K562 (cell line): ENCODE results near the gene ACHE. TPM values are rescaled to one million over a fixed set of nuclear protein-coding genes. Genes with fewer than 3 reads are reported as not detected.

ENCODE experiments used
- ATF1 ChIP-seq, 2 experiments: fragments of 450-650 bp in 1 of 2; IDR thresholded peaks; 2 replicates each; pipeline ENCODE4 v1.6.1; 2016; ENCODE audit warnings: missing compliant biosample characterization in 1 of 2, missing genetic modification characterization in 1 of 2
- ATF3 ChIP-seq, 2 experiments: fragments of 450-650 bp in 1 of 2; sonication (generic) in 1 of 2; formaldehyde crosslinking in 1 of 2; IDR thresholded peaks in 1 of 2; conservative IDR thresholded peaks in 1 of 2; 2 replicates each; pipeline versions ENCODE4 v1.6.1 to v1.8.1; 2016 to 2023; ENCODE audit warnings: mild to moderate bottlenecking in 2 of 2, moderate library complexity in 2 of 2, inconsistent platforms in 1 of 2, missing genetic modification reagents in 1 of 2
- CTCFL ChIP-seq: IDR thresholded peaks from 2 replicates; pipeline ENCODE4 v1.6.1; 2011; ENCODE audit warnings: borderline replicate concordance, low read depth, mild to moderate bottlenecking, moderate library complexity, low read length; ENCODE audit not compliant: insufficient read depth, poor library complexity, severe bottlenecking
- CXXC5 ChIP-seq: fragments of 250-450 bp; sonication (Bioruptor Pico); IDR thresholded peaks from 2 replicates; pipeline ENCODE4 v1.8.0; 2022; ENCODE audit warnings: inconsistent platforms, mild to moderate bottlenecking, moderate library complexity
- E2F5 ChIP-seq: sonication (generic); formaldehyde crosslinking; IDR thresholded peaks from 2 replicates; pipeline ENCODE4 v1.8.0; 2022; ENCODE audit warnings: mild to moderate bottlenecking, missing genetic modification reagents
- HDAC3 ChIP-seq: fragments of 450-650 bp; IDR thresholded peaks from 2 replicates; pipeline ENCODE4 v1.6.1; 2018; ENCODE audit warnings: borderline replicate concordance, mild to moderate bottlenecking, moderate library complexity; ENCODE audit not compliant: partially characterized antibody
- IFI16 ChIP-seq: fragments of 250-450 bp; sonication (Bioruptor Pico); IDR thresholded peaks from 2 replicates; pipeline ENCODE4 v2.1.2; 2022; ENCODE audit warnings: mild to moderate bottlenecking, inconsistent platforms
- MAFG ChIP-seq: fragments of 450-650 bp; conservative IDR thresholded peaks from 2 replicates; pipeline ENCODE4 v1.6.1; 2016; ENCODE audit warnings: missing genetic modification characterization, missing compliant biosample characterization
- MBD2 ChIP-seq: sonication (generic); IDR thresholded peaks from 2 replicates; pipeline ENCODE4 v1.6.1; 2016; ENCODE audit warnings: low read depth, borderline replicate concordance
- MECOM ChIP-seq: fragments of 250-450 bp; sonication (Bioruptor Pico); IDR thresholded peaks from 2 replicates; pipeline ENCODE4 v1.8.0; 2022; ENCODE audit warnings: inconsistent platforms
- MIER1 ChIP-seq: fragments of 450-650 bp; IDR thresholded peaks from 2 replicates; pipeline ENCODE4 v1.6.1; 2016; ENCODE audit warnings: antibody characterized with exemption, mild to moderate bottlenecking, low read depth
- NCOA1 ChIP-seq: fragments of 450-650 bp; IDR thresholded peaks from 2 replicates; pipeline ENCODE4 v1.6.1; 2016; ENCODE audit warnings: low read depth
- SMAD4 ChIP-seq: fragments of 250-450 bp; sonication (Bioruptor Pico); conservative IDR thresholded peaks from 2 replicates; pipeline ENCODE4 v1.8.0; 2021; ENCODE audit warnings: inconsistent platforms, mild to moderate bottlenecking, moderate library complexity
- TRIM24 ChIP-seq, 2 experiments: fragments of 450-650 bp; IDR thresholded peaks; 2 replicates each; pipeline ENCODE4 v1.6.1; 2016
- ZFP36 ChIP-seq: fragments of 150-350 bp; IDR thresholded peaks from 2 replicates; pipeline ENCODE4 v1.6.1; 2018; ENCODE audit warnings: low read length, low read depth; ENCODE audit not compliant: partially characterized antibody
- ZNF140 ChIP-seq: fragments of 250-450 bp; sonication (Bioruptor Pico); IDR thresholded peaks from 2 replicates; pipeline ENCODE4 v1.8.0; 2021; ENCODE audit warnings: moderate library complexity, mild to moderate bottlenecking, inconsistent platforms
- ZNF24 ChIP-seq: fragments of 450-650 bp; IDR thresholded peaks from 2 replicates; pipeline ENCODE4 v1.6.1; 2016
- ZNF384 ChIP-seq: IDR thresholded peaks from 2 replicates; pipeline ENCODE4 v1.6.1; 2012; ENCODE audit warnings: low read depth, low read length, improper control_type of control experiment
- ZNF444 ChIP-seq: fragments of 250-450 bp; sonication (Bioruptor Pico); IDR thresholded peaks from 2 replicates; pipeline ENCODE4 v1.4.0; 2020; ENCODE audit warnings: mild to moderate bottlenecking, moderate library complexity
- polyA plus RNA-seq, 8 experiments: library from polyadenylated mRNA; depleted of rRNA in 4 of 8; stranded (reverse) in 5 of 8; unstranded in 3 of 8; fragments of >200 nt; fragmentation: Nextera tagmentation in 2 of 8; fragmentation: Illumina TruSeq in 1 of 8; extraction: Ambion mirVana in 2 of 8; extraction: Trizol in 1 of 8; gene quantifications; 2 replicates each; pipeline versions ENCODE4 v1.2.1 to v1.2.3, GENCODE V29; 2011 to 2014; ENCODE audit warnings: inconsistent platforms in 1 of 8, missing spikeins in 1 of 8
- total RNA-seq, 7 experiments: library from RNA; depleted of rRNA in 6 of 7; stranded (reverse); fragments of >200 nt in 6 of 7; fragmentation: Illumina TruSeq in 2 of 7; extraction: Trizol in 2 of 7; gene quantifications; 2 replicates each; pipeline versions ENCODE4 v1.2.1 to v1.2.3, GENCODE V29; 2011 to 2021; ENCODE audit warnings: low replicate concordance in 1 of 7
- TF ChIP-seq, protein P1 (sequence below): fragments of 450-650 bp; formaldehyde crosslinking; IDR thresholded peaks from 2 replicates; pipeline ENCODE4 v1.4.0; 2022; ENCODE audit warnings: missing genetic modification characterization
- TF ChIP-seq, protein P2 (sequence below), 2 experiments: IDR thresholded peaks; 2 replicates each; pipeline ENCODE4 v1.6.1; 2011; ENCODE audit warnings: borderline replicate concordance in 1 of 2, control low read depth in 1 of 2, low read depth in 1 of 2, low read length in 1 of 2, mild to moderate bottlenecking in 1 of 2, mixed read lengths in 1 of 2, moderate library complexity in 1 of 2; ENCODE audit not compliant: insufficient read depth in 1 of 2, insufficient read length in 1 of 2, poor library complexity in 1 of 2, severe bottlenecking in 1 of 2; ENCODE audit errors: extremely low read depth in 1 of 2

Gene ACHE
- total and polyA plus RNA-seq, 9 of the 15 experiments (the other 6 are each of a cell fraction or from before 2014, with no cell fraction given) = 0.04 to 8.8 (median 1.9) TPM

DNA sequence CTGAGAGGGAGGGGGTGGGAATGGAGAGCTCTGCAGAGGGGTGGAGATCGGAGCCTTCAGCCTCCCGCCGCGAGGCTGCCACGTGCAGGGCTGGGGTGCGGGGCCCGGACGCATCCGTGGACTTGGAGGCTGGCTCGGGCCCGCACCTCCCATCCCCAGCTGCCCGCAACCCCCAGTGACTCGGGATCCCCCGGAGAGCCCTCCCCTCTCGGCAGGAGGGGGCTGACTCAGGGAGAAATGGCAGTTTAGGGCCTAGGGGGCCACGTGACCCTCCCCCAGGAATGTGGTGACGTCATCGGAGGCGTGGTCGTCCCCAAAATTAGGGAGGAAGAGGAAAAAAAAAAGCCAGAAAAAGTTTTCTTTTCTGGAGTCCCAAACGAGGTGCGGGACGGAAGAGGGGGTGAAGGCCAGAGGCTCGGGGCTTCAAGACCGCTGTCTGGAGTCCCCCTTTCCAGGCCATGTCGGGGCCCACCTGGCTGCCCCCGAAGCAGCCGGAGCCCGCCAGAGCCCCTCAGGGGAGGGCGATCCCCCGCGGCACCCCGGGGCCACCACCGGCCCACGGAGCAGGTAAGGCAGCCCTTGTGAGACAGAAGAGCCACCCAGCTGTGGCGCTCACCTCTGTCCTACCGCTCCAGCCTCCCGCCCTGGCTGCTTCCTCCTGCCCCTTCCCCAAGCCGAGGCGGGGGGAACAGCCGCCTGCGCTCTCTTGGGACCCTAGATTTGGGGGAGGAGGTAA, 28.5 kb downstream of the ACHE start, which contains the start of gene TRIP6 (continued):
- TF ChIP-seq CTCFL (no peak), ZNF140 (CRISPR knock-in tag) (no peak), HDAC3 (no peak), ATF1 (CRISPR knock-in tag; IDR thresholded peaks at IDR 0.05) (peak; percentile 83), ATF1 (tag; IDR thresholded peaks at IDR 0.05) (peak; percentile 99), CXXC5 (CRISPR knock-in tag) (peak; percentile 83), ZFP36 (no peak), MAFG (tag) (peak; percentile 64), ZNF24 (no peak), MECOM (CRISPR knock-in tag) (peak; percentile 12; the same call in 1 of the 2 replicates), IFI16 (CRISPR knock-in tag) (no peak), NCOA1 (peak; percentile 61; the same call in 1 of the 2 replicates), MBD2 (peak; percentile 26; the same call in 1 of the 2 replicates), E2F5 (no peak), SMAD4 (CRISPR knock-in tag) (peak; percentile 80), ZNF384 (peak; percentile 87), MIER1 (no peak), TRIM24 (IDR thresholded peaks at IDR 0.05) (peak; percentile 7 to 70; a peak in 1 of 4 replicates), ZNF444 (CRISPR knock-in tag) (no peak), ATF3 (IDR thresholded peaks at IDR 0.05) (peak; percentile 100), ATF3 (CRISPR knock-in tag; conservative IDR thresholded peaks at IDR 0.05) (peak; percentile 96)
- TF ChIP-seq, protein P1, sequence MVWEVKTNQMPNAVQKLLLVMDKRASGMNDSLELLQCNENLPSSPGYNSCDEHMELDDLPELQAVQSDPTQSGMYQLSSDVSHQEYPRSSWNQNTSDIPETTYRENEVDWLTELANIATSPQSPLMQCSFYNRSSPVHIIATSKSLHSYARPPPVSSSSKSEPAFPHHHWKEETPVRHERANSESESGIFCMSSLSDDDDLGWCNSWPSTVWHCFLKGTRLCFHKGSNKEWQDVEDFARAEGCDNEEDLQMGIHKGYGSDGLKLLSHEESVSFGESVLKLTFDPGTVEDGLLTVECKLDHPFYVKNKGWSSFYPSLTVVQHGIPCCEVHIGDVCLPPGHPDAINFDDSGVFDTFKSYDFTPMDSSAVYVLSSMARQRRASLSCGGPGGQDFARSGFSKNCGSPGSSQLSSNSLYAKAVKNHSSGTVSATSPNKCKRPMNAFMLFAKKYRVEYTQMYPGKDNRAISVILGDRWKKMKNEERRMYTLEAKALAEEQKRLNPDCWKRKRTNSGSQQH (CRISPR knock-in tag) = no peak
- TF ChIP-seq, protein P2, sequence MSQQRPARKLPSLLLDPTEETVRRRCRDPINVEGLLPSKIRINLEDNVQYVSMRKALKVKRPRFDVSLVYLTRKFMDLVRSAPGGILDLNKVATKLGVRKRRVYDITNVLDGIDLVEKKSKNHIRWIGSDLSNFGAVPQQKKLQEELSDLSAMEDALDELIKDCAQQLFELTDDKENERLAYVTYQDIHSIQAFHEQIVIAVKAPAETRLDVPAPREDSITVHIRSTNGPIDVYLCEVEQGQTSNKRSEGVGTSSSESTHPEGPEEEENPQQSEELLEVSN (IDR thresholded peaks at IDR 0.05; ENCODE audit: borderline replicate concordance in 1 of 2, extremely low read depth in 1 of 2, insufficient read depth in 1 of 2, insufficient read length in 1 of 2, low read depth in 1 of 2, low read length in 1 of 2, poor library complexity in 1 of 2, severe bottlenecking in 1 of 2) = peak; percentile 92 to 96
